DND-41 (cell line): Measurements from ENCODE around the gene TSPEAR.

Experiments used
- ATAC-seq: fragments of 200-7000 bp; cut with Tn5 transposase; 3 replicates; pipeline ENCODE4 v1.9.1; 2021; ENCODE audit warnings: low read depth; ENCODE audit not compliant: insufficient read depth
- DNase-seq: peaks from one replicate; pipeline ENCODE4 v3.0.0-alpha.2; 2020
- H2AFZ ChIP-seq: 2 replicates; pipeline ENCODE4 v1.6.0; 2012; ENCODE audit warnings: low read depth, low read length
- H3K27ac ChIP-seq: 2 replicates; pipeline ENCODE4 v1.5.1; 2012; ENCODE audit warnings: low read length, inconsistent platforms
- H3K27me3 ChIP-seq: fragments of 200-600 bp; sonication (generic); 2 replicates; pipeline ENCODE4 v1.6.0; 2012; ENCODE audit warnings: low read length, mild to moderate bottlenecking, inconsistent platforms; ENCODE audit not compliant: insufficient read depth, poor library complexity
- H3K36me3 ChIP-seq: 2 replicates; pipeline ENCODE4 v1.5.1; 2012; ENCODE audit warnings: low read length, inconsistent platforms; ENCODE audit not compliant: insufficient read depth
- H3K4me1 ChIP-seq: 2 replicates; pipeline ENCODE4 v1.5.1; 2012; ENCODE audit warnings: mild to moderate bottlenecking, low read length; ENCODE audit not compliant: insufficient read depth
- H3K4me2 ChIP-seq: 2 replicates; pipeline ENCODE4 v1.6.0; 2012; ENCODE audit warnings: mild to moderate bottlenecking, moderate library complexity, low read length, inconsistent platforms; ENCODE audit not compliant: insufficient read depth
- H3K4me3 ChIP-seq, 2 experiments: fragments of 200-600 bp in 1 of 2; shearing (Covaris generic) in 1 of 2; 2 replicates each; pipeline ENCODE4 v1.5.1; 2012 to 2016; ENCODE audit warnings: inconsistent platforms in 2 of 2, low read length in 2 of 2, mild to moderate bottlenecking in 2 of 2, low read depth in 1 of 2, moderate library complexity in 1 of 2
- H3K79me2 ChIP-seq: 2 replicates; pipeline ENCODE4 v1.6.0; 2012; ENCODE audit warnings: low read length, inconsistent platforms; ENCODE audit not compliant: insufficient read depth
- H3K9ac ChIP-seq: 2 replicates; pipeline ENCODE4 v1.6.0; 2012; ENCODE audit warnings: low read depth, mild to moderate bottlenecking, inconsistent platforms, low read length, moderate library complexity
- H3K9me3 ChIP-seq: 2 replicates; pipeline ENCODE4 v1.5.1; 2012; ENCODE audit warnings: low read length, moderate library complexity, mild to moderate bottlenecking, inconsistent platforms; ENCODE audit not compliant: insufficient read depth, severe bottlenecking
- H4K20me1 ChIP-seq: 2 replicates; pipeline ENCODE4 v1.6.0; 2012; ENCODE audit warnings: low read length; ENCODE audit not compliant: insufficient read depth
- EZH2 ChIP-seq: IDR thresholded peaks from 3 replicates; pipeline ENCODE4 v1.6.1; 2012; ENCODE audit warnings: borderline replicate concordance, low read depth, mild to moderate bottlenecking, moderate library complexity, low read length, inconsistent platforms; ENCODE audit not compliant: severe bottlenecking
- TF ChIP-seq, protein P1 (sequence below): IDR thresholded peaks from 2 replicates; pipeline ENCODE4 v1.5.1; 2012; ENCODE audit warnings: borderline replicate concordance, low read length, moderate library complexity, mild to moderate bottlenecking; ENCODE audit not compliant: poor library complexity, severe bottlenecking; ENCODE audit errors: extremely low read depth

TSPEAR gene

GRCh38 chr21:44462086-44462833, 249.1 kb downstream of the TSPEAR start:
- Histone ChIP-seq H2AFZ (no peak overlapping the region), H3K9ac (no peak overlapping the region), H3K4me3 (no peak overlapping the region), H4K20me1 (peaks cover 7% of the 10 kb centered on the region; the same call in 1 of the 2 replicates), H3K36me3 (no peaks in the 10 kb centered on the region), H3K27me3 (no peaks in the 10 kb centered on the region), H3K4me2 (no peak overlapping the region), H3K79me2 (no peaks in the 10 kb centered on the region), H3K9me3 (no peaks in the 10 kb centered on the region), H3K27ac (no peak overlapping the region), H3K4me1 (no peaks in the 10 kb centered on the region)
- TF ChIP-seq, protein P1, sequence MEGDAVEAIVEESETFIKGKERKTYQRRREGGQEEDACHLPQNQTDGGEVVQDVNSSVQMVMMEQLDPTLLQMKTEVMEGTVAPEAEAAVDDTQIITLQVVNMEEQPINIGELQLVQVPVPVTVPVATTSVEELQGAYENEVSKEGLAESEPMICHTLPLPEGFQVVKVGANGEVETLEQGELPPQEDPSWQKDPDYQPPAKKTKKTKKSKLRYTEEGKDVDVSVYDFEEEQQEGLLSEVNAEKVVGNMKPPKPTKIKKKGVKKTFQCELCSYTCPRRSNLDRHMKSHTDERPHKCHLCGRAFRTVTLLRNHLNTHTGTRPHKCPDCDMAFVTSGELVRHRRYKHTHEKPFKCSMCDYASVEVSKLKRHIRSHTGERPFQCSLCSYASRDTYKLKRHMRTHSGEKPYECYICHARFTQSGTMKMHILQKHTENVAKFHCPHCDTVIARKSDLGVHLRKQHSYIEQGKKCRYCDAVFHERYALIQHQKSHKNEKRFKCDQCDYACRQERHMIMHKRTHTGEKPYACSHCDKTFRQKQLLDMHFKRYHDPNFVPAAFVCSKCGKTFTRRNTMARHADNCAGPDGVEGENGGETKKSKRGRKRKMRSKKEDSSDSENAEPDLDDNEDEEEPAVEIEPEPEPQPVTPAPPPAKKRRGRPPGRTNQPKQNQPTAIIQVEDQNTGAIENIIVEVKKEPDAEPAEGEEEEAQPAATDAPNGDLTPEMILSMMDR: no peak
- TF ChIP-seq EZH2: no peak
- DNase-seq (no peak), ATAC-seq (no peak)

DNA sequence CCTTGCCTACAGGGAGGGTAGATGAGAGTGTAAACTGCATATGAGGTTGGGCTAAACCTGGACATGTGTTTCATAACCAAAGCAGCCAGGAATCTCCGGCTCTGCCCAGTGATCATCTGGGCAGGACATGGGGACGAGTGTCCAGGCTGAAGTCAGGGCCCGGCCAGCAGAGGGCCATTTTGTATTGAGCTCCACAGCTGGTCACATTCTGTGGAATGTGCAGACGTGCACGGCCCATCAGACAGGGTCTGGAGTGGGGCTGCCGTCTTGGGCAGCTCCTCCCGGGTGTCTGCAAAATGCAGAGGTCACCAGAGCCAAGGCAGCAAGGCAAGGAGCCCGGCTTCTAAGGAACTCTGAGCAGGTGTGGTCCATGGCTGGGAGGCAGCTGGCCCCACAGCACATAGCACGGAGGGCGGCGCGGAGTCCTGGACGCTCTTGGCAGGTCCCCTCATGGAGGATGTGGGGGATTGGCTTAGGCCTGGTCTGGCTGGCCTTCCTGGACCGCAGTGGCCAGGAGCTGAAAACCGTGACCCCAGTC, 249.8 kb downstream of the TSPEAR start:
- TF ChIP-seq, protein P1: no peak
- TF ChIP-seq EZH2: no peak
- Histone ChIP-seq H3K4me3 (no peak overlapping the region), H3K4me1 (no peaks in the 10 kb centered on the region), H3K27ac (no peak overlapping the region), H3K27me3 (no peaks in the 10 kb centered on the region), H3K4me2 (no peak overlapping the region), H2AFZ (no peak overlapping the region), H3K9me3 (no peaks in the 10 kb centered on the region), H4K20me1 (peaks cover 6% of the 10 kb centered on the region; the same call in 1 of the 2 replicates), H3K9ac (no peak overlapping the region), H3K79me2 (no peaks in the 10 kb centered on the region), H3K36me3 (no peaks in the 10 kb centered on the region)
- ATAC-seq (no peak), DNase-seq (no peak)

- no peak overlapping the region for H2AFZ ChIP-seq
- no peak overlapping the region for H3K4me3 ChIP-seq
- no peaks in the 10 kb centered on the region for H3K36me3 ChIP-seq
- H3K9ac ChIP-seq: no peak overlapping the region
- no peak for DNase-seq
- H3K9me3 ChIP-seq: no peaks in the 10 kb centered on the region
- H4K20me1 ChIP-seq: peaks cover 4% of the 10 kb centered on the region; the same call in 1 of the 2 replicates
- H3K27ac ChIP-seq: no peak overlapping the region
- H3K4me1 ChIP-seq: peaks cover 1% of the 10 kb centered on the region
- no peaks in the 10 kb centered on the region for H3K79me2 ChIP-seq
- ATAC-seq: no peak
- H3K27me3 ChIP-seq: peaks cover 3% of the 10 kb centered on the region
- TF ChIP-seq, protein P1: no peak
- no peak for TF ChIP-seq EZH2
- no peak overlapping the region for H3K4me2 ChIP-seq
Measured at GRCh38 chr21:44461005-44461404, 250.4 kb downstream of the TSPEAR start.
